Ishikawa (cell line): ENCODE results near the gene VWCE.

ENCODE experiments used
- CEBPB ChIP-seq: IDR thresholded peaks from 2 replicates; pipeline ENCODE4 v1.6.1; 2012
- EP300 ChIP-seq: IDR thresholded peaks from 2 replicates; pipeline ENCODE4 v1.6.1; 2012; ENCODE audit warnings: borderline replicate concordance
- MAX ChIP-seq: IDR thresholded peaks from 2 replicates; pipeline ENCODE4 v1.6.1; 2012
- NFIC ChIP-seq: IDR thresholded peaks from 2 replicates; pipeline ENCODE4 v1.6.1; 2012
- TAF1 ChIP-seq: IDR thresholded peaks from 2 replicates; pipeline ENCODE4 v1.6.1; 2012; ENCODE audit warnings: low read depth, mild to moderate bottlenecking
- TEAD4 ChIP-seq: IDR thresholded peaks from 2 replicates; pipeline ENCODE4 v1.6.1; 2012
- USF1 ChIP-seq: IDR thresholded peaks from 2 replicates; pipeline ENCODE4 v1.6.1; 2012

DNA sequence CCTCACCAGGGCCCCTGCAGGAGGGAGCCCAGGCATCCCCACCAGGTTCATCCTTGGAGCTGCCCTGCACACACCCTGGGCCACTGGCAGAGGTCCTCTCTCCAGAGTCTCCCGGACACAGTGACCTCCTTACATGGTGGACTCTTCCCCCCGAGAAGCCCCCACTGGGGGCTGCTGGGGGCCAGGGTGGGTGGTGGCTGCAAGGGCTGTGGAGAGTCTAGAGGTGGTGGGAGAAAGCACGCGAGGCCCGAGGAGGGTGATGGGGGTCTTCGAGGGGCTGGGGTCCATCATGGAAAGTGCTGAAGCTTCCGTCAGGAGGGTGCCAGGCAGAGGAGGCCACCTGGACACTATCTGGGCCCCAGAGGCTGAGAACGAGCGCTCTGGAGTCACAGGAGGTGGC, 36.6 kb downstream of the VWCE start:
- no peak for TF ChIP-seq TAF1
- TF ChIP-seq EP300, result no peak
- no peak for TF ChIP-seq MAX
- no peak for TF ChIP-seq USF1
- no peak for TF ChIP-seq CEBPB
- TF ChIP-seq TEAD4, result no peak
- TF ChIP-seq NFIC, result no peak
